ENCODE data around the gene GMDS. TPM values are rescaled to one million over a fixed set of nuclear protein-coding genes. Genes with fewer than 3 reads are reported as not detected.

GMDS gene
- total and polyA plus RNA-seq, 2 experiments from 2014 or later: 3.0 to 12.6 TPM

DNA sequence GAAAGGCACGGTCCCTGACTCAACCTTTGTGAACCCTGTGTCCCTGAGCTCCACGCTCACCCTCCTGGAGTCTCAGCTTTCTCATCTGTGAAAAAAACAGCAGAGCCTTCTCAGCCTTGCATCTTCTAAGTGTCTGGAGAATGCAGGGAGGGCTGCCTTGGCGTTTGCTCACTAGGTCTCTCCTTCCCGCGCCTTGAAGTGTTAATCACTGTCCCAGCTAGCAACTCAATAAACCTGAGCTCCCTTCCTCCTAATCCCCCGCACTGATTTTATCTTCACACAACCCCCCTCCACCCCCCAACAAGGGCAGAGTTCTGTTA is 670.6 kb downstream of the GMDS start:
- Histone ChIP-seq H3K79me2 (ENCODE audit: insufficient read depth) (no peaks in the 10 kb centered on the region), H3K9ac (no peak overlapping the region), H4K20me1 (ENCODE audit: insufficient read depth) (no peaks in the 10 kb centered on the region), H3K9me2 (ENCODE audit: insufficient read depth) (no peaks in the 10 kb centered on the region), H3F3A (ENCODE audit: insufficient read depth) (no peaks in the 10 kb centered on the region), H3K4me3 (no peak overlapping the region), H3K9me3 (ENCODE audit: low read depth) (no peaks in the 10 kb centered on the region), H3K27me3 (replicated peaks; ENCODE audit: insufficient read depth) (peaks cover 9% of the 10 kb centered on the region; the same call in 1 of the 2 replicates), H3K27ac (no peak overlapping the region), H3K4me2 (ENCODE audit: unreplicated experiment) (no peak overlapping the region), H3K4me1 (ENCODE audit: insufficient read depth) (no peaks in the 10 kb centered on the region), H3K36me3 (ENCODE audit: low read depth) (no peaks in the 10 kb centered on the region), H2AFZ (no peak overlapping the region)
- no peak for DNase-seq
- 70 to 82% methylated on average over 6 of the region's 6 CpGs for WGBS, 2 experiments (ENCODE audit: low coverage in 1 of 2, low lambda C conversion rate in 2 of 2, missing lambda C conversion rate in 2 of 2)
- TF ChIP-seq EZH2phosphoT487 (IDR thresholded peaks at IDR 0.05; ENCODE audit: insufficient read depth, low read depth): no peak
- no peak for TF ChIP-seq EZH2 (IDR thresholded peaks at IDR 0.05; ENCODE audit: insufficient read depth, poor library complexity, severe bottlenecking)
- in situ Hi-C loops (cut with MboI): loop anchor here (25.0 kb wide), 1 partner anchor 1062 kb away; no protein-coding TSS in a partner anchor

DNA sequence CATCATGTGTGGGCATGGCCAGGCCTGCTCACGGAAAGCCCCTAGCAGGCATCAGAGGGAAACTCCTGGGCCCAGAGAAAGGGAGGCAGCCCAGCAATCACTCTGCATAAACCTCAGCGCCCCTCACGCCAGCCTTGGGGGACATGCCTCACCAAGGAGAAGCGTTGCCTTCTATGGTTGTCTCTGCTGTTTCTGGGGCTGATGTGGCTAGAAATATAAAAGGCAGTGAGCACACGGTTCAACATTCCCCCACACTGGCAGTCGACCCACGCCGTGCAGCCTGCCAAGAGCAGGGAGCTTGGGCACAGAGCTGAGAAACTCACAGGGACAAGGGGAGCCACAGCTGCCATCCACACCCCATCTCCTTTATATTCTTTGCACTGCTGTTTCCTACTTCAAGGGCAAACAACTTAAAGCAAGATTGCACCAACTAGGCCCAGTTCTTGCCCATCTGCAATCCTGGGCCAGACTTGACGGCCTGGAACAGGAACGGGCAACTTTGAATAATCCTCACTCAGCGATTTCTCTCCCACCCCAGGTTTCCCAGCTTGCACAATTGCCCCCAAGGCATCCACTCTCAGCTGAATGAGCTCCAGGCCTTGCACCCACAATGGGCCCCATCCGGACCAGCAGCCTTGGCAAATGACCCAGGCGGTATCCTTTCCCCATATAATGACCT is 671.2 kb downstream of the GMDS start:
- H3K4me2 ChIP-seq (ENCODE audit: unreplicated experiment): no peak overlapping the region
- H3K4me3 ChIP-seq: no peak overlapping the region
- H3K9me3 ChIP-seq (ENCODE audit: low read depth): no peaks in the 10 kb centered on the region
- DNase-seq: no peak
- no peaks in the 10 kb centered on the region for H3K36me3 ChIP-seq (ENCODE audit: low read depth)
- H3K27ac ChIP-seq: no peak overlapping the region
- TF ChIP-seq EZH2phosphoT487 (IDR thresholded peaks at IDR 0.05; ENCODE audit: insufficient read depth, low read depth): no peak
- TF ChIP-seq EZH2 (IDR thresholded peaks at IDR 0.05; ENCODE audit: insufficient read depth, poor library complexity, severe bottlenecking): no peak
- no peak overlapping the region for H3K9ac ChIP-seq
- in situ Hi-C loops (cut with MboI): no loop called here
- no peaks in the 10 kb centered on the region for H4K20me1 ChIP-seq (ENCODE audit: insufficient read depth)
- no peaks in the 10 kb centered on the region for H3K4me1 ChIP-seq (ENCODE audit: insufficient read depth)
- H3K27me3 ChIP-seq (replicated peaks; ENCODE audit: insufficient read depth): peaks cover 8% of the 10 kb centered on the region; the same call in 1 of the 2 replicates
- H3K9me2 ChIP-seq (ENCODE audit: insufficient read depth): no peaks in the 10 kb centered on the region
- H2AFZ ChIP-seq: no peak overlapping the region
- H3F3A ChIP-seq (ENCODE audit: insufficient read depth): no peaks in the 10 kb centered on the region
- H3K79me2 ChIP-seq (ENCODE audit: insufficient read depth): no peaks in the 10 kb centered on the region
- WGBS, 2 experiments (ENCODE audit: low coverage in 1 of 2, low lambda C conversion rate in 2 of 2, missing lambda C conversion rate in 2 of 2): 69 to 82% methylated on average over 13 of the region's 13 CpGs
